H1 (cell line): ENCODE data around the gene INPP5A. TPM values are rescaled to one million over a fixed set of nuclear protein-coding genes. Genes with fewer than 3 reads are reported as not detected.

Experiments used
- ATF3 ChIP-seq: IDR thresholded peaks from 2 replicates; pipeline ENCODE4 v1.6.1; 2011; ENCODE audit warnings: low read depth, mild to moderate bottlenecking, low read length; ENCODE audit not compliant: insufficient read depth
- CHD7 ChIP-seq: fragments of 300-600 bp; sonication (generic); IDR thresholded peaks from 2 replicates; pipeline ENCODE4 v1.7.1; 2012; ENCODE audit warnings: low read length, moderate library complexity, mild to moderate bottlenecking, inconsistent platforms; ENCODE audit not compliant: insufficient replicate concordance
- EGR1 ChIP-seq: IDR thresholded peaks from 2 replicates; pipeline ENCODE4 v1.6.1; 2011; ENCODE audit warnings: low read depth, low read length, borderline replicate concordance
- POLR2AphosphoS5 ChIP-seq: IDR thresholded peaks from 2 replicates; pipeline ENCODE4 v1.6.1; 2011; ENCODE audit warnings: low read depth, low read length
- polyA plus RNA-seq, 7 experiments: library from polyadenylated mRNA; depleted of rRNA in 3 of 7; stranded (reverse) in 5 of 7; unstranded in 2 of 7; fragments of >200 nt in 5 of 7; fragments of 200-250 nt in 2 of 7; gene quantifications; 1 replicate in 5 of 7; 2 replicates in 1 of 7; 4 replicates in 1 of 7; pipeline versions ENCODE4 v1.2.1 to v1.2.3, GENCODE V29; 2011 to 2013; ENCODE audit warnings: missing spikeins in 2 of 7, mixed read lengths in 2 of 7
- total RNA-seq: library from RNA; stranded (reverse); fragmentation: NEBNext Ultra II Directional; extraction: Animal tissue kit (Norgen Biotek cat#: 25700); gene quantifications from 2 replicates; pipeline ENCODE4 v1.2.1, GENCODE V29; 2021

Gene INPP5A
- total and polyA plus RNA-seq, 2 of the 8 experiments (the other 6 are each of a cell fraction or from before 2014, with no cell fraction given) = 19.7 to 27.5 TPM

- TF ChIP-seq CHD7 = no peak
- TF ChIP-seq POLR2AphosphoS5 = no peak
- TF ChIP-seq EGR1 = no peak
- no peak for TF ChIP-seq ATF3
These were observed 232.8 kb downstream of the INPP5A start (continued) for GRCh38 chr10:132770061-132771021.
